Stimulated activated CD8-positive, alpha-beta memory T cell treated with anti-CD3 and anti-CD28 coated beads, Interleukin-4, amount 100 ng/mL, for 48 hours (primary cell): ENCODE data around the gene FAM163A.
"Not testable (repeated sequence)": the region's sequence is repeated elsewhere in the genome, so short reads cannot be mapped to it uniquely, and the experiment has no call there.

ENCODE experiments used
- DNase-seq: peaks from one replicate; pipeline ENCODE4 v3.0.0-alpha.2; 2020

FAM163A gene

DNA sequence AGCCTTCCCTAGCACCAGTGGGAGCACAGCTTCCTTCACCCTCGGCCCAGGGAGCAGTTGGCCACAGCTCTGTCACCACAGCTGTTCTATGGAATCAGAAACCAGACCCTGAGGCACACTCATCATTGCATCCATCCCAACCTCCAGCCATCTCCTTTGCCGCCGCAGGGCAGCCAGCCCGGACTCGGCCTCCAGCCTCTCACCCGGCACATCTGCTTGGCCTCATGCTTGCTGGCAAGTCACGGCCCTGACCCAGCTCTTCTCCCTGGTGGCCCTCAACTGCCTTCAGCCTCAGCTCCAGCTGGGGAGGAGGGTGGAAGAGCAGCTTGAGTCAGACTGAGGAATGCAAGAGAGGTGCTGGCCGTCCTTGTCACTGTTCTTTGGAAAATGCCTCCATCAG lies 74.7 kb downstream of the FAM163A start:
- no peak for DNase-seq

DNA sequence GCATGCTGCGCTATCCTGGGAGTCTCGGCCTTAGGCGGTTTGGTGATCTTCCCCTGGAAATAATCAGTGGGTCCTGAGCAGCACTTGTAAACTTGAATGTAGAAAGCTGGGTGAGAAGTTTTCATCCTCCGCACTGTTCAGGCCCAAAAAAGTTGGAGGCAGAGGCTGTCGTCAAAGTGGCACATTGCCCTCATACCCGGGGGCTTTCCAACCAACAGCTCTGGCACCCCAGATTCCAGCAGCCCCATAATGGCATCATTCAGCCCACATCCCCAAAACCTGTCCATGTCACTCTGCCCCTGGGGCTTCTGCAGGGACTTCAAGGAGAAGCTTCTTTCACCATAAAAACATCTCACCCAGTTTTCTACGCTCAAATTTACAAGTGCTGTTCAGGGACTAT lies 75.2 kb downstream of the FAM163A start:
- DNase-seq = no peak

DNA sequence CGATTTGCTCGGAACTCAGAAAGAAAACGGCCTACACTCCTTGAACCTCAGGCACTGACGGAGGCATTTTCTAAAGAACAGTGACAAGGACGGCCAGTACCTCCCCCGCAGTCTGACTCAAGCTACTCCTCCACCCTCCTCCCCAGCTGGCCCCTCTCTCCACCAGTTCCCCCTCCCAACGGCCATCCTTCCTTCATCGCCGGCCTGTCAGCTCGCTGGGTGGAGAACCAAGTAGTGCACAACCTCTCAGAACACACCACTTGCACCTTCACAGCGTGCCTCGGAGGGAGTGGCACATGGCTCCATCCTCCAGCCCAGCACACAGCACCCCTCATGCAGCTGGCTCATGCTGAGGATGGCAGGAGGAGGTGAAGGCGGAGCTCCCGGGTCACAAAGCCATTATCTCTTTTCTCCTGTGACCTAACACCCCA lies 75.7 kb downstream of the FAM163A start:
- no peak for DNase-seq

- DNase-seq = no peak
These were observed 77.3 kb downstream of the FAM163A start for GRCh38 chr1:179820226-179820970.

- no peak for DNase-seq
These were observed 78.4 kb downstream of the FAM163A start for GRCh38 chr1:179821524-179821923.

DNA sequence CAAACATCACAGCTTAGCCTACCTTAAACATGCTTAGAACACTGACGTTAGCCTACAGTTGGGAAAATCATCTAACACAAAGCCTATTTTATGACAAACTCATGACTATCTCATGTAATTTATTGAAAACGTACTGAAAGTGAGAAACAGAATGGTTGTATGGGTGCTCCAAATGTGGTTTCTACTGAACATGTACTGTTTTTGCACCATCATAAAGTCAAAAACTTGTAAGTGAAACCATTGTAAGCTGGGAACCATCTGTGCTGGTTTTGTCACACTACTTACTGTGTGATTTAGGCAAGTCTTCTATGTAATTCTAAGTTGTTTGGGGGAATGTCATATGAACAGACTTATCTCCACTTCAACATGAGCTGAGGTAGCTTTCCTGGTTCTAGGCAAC lies 79.0 kb downstream of the FAM163A start:
- DNase-seq = no peak

GRCh38 chr1:179823693-179824092 lies 80.6 kb downstream of the FAM163A start:
- DNase-seq = no peak

GRCh38 chr1:179824265-179824664 lies 81.2 kb downstream of the FAM163A start:
- no peak for DNase-seq

DNA sequence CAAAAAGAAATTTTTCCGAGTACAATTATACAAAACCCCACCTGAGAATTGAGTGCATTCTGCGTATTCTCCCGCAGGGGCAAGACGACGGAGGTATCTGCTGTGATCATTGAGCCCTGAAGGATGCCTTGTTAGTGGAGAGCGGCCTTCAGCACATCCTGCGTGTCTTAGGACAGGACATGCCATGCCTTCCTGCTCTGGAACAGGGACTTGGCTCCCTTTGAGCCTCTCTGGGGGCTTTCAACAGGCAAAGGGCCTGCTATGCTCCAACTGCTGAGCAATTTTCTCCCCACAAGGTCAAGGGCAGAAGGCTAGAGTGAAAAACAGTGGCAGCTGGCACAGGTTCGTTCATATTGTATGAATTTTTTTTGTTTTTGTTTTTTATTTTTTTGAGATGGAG lies 82.1 kb downstream of the FAM163A start:
- no peak for DNase-seq

- no peak for DNase-seq
These were observed 82.8 kb downstream of the FAM163A start for GRCh38 chr1:179825798-179826460.

- DNase-seq = no peak
These were observed 83.7 kb downstream of the FAM163A start for GRCh38 chr1:179826626-179827280.

DNA sequence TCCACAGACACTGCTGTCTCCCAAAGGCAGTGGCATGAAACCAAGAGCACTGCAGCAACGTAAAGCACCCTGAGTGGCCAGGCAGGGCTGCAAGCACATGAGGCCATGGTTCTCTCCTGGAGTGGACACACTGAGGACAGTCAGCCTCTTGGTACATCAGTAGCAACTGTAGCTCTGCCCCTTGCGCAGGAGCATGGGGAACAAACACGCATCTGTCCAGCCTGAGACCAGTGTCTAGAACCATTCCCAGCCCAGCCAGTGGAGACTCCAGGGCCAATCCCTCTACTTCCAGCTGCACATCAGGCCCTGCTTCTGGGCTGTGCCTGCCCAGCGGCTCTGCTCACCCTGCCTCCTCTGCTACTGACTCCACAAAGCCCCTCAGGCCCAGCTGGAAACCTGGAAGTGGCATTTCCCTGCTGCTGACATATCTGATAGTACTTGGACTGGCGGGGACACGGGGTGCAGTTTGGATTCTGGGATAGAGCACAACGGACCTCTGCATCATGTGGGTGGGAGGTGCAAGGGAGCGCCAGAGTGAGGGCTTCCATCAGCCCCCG lies 85.5 kb downstream of the FAM163A start:
- no peak for DNase-seq

DNA sequence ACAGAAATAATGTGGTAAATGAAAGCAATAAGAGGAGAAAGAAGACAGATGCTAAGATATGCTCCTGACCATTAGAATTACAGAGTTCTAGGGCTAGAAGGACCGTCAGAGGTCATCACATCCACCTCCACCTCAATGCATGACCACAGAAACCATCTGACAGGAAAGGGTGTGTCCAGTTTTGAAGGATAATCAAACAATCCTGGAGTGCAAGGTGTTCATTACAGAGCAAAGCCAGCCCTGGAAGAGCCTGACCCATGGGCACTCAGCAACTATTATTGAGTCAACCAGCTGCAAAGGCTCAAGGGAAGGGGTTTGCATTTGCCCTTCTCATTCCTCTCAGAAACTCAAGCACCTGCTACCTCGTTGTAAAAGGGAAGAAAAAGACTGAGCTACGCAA lies 88.1 kb downstream of the FAM163A start:
- DNase-seq = no peak

DNA sequence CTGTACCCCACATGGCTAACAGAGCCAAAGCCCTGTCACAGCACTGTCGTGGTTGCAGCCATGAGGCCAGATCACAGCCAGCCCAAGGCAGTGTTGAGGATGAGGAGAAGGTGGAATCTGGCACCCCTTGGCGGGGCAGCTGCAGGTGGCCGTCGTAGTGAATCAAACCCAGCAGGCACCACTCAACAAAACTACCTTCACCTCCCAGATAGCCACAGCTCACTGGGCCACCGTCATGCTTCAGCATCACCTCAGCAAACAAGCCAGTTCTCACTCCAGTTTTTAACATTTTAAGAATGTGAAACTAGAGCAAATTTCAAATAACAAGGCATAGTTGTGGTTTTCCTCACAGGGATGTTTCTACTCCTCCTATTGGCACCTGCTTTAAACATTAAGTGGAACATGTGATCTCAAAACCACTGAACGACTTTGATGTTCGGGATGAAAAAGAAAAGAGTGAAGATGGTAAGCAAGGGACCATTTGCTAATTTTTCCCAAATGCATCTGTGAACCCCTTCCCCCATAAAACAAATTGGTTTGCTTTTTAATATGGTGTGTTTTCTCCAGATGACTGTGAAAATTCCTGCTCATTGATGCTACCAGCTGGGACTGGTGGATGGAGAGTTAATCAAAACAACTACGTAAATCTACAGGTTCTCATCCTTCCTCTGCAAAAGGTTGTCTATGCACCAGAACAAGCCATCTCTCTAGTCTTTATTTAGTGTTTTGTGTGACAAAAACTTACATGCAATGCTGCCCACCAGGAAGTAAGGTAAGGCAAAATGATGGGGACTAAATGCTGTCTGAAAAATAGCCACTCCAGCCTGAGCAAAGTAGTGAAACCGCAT lies 89.0 kb downstream of the FAM163A start:
- DNase-seq = no peak

DNA sequence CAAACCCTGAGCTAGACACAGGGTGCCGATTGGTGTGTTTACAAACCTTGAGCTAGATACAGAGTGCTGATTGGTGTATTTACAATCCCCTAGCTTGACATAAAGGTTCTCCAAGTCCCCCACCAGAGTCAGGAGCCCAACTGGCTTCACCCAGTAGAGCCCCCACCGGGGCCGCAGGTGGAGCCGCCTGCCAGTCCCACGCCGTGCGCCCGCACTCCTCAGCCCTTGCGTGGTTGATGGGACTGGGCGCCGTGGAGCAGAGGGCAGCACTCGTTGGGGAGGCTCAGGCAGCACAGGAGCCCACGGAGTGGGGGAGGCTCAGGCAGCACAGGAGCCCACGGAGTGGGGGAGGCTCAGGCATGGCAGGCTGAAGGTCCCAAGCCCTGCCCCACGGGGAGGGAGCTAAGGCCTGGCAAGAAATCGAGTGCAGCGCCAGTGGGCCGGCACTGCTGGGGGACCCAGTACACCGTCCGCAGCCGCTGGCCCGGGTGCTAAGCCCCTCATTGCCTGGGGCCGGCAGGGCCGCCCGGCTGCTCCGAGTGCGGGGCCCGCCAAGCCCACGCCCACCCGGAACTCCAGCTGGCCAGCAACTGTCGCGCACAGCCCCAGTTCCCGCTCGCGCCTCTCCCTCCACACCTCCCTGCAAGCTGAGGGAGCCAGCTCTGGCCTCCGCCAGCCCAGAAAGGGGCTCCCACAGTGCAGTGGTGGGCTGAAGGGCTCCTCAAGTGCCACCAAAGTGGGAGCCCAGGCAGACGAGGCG lies 93.8 kb downstream of the FAM163A start:
- not testable (repeated sequence) for DNase-seq

- DNase-seq = no peak
These were observed 97.0 kb downstream of the FAM163A start for GRCh38 chr1:179840107-179840506.

- no peak for DNase-seq
These were observed 105.1 kb downstream of the FAM163A start for GRCh38 chr1:179848233-179848632.

DNA sequence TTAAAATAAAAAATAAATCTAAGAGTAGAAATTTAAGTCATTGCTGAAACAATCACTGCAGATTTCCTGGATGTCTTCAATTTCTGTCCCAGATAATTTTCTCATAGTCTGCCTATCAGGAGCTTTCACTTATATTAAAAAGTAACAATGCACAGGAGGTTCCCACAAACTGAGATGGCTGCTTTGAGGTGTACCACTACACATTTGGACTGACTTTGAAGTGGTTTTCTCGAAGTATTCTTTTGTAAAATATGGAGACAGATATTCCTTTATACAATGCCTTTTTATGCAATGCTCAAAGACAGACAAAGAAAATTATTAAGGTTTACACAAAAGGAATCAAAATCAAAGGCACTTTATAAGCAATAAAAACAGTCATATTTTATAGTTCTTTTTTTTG lies 110.0 kb downstream of the FAM163A start:
- no peak for DNase-seq

GRCh38 chr1:179855831-179856230 lies 112.7 kb downstream of the FAM163A start:
- DNase-seq = not testable (repeated sequence)

DNA sequence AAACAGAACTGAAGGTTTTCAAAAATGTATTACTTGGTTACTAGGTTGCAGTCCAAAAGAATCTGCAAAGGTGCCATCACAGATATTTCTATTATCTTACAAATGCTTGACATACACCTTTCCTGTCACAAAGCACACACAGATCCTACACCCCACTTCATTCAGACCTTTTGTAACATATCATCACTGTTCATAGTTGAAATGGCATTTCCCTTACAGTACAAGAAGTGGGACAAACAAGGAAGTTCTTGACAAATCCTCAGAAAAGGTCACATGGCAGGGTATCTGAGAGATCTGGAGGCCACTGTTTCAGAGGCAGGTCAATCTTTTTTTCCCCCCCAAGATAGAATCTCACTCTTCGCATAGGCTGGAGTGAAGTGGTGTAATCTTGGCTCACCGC lies 113.2 kb downstream of the FAM163A start:
- no peak for DNase-seq

GRCh38 chr1:179857009-179857408 lies 113.9 kb downstream of the FAM163A start:
- no peak for DNase-seq

- DNase-seq = no peak
These were observed 117.6 kb downstream of the FAM163A start for GRCh38 chr1:179860652-179861051.
